GM21526 (cell line): Measurements from ENCODE around the gene SPCS2.
A peak's percentile ranks its signal among the peaks of the same experiment; 100 is the strongest.
"Not testable (repeated sequence)": the region's sequence is repeated elsewhere in the genome, so short reads cannot be mapped to it uniquely, and the experiment has no call there.

Experiments
- ATAC-seq: cut with Tn5 transposase; IDR thresholded peaks from one replicate; pipeline ENCODE4 v1.9.1; 2021; ENCODE audit warnings: moderate library complexity; ENCODE audit not compliant: unreplicated experiment, low FRiP score

The SPCS2 gene

DNA sequence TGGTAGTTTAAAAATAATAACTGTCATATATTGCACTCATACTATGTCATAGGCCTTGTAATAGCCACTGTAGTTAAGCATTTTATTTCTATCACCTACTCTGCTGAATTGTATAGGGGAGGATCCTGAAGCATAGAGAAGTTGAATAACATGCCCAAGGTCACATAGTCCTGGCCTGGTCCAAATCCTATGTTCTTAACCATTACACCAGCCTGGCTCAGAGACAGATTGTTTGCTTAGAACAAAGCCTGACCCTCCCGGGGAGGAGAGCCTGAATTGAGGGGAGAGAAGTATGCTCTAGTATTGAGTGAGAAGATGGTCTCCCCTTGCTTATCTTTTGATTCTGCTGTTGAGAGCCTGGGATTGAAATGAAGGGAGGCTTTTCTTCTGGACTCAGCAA, 41.9 kb downstream of the SPCS2 start:
- no peak for ATAC-seq

- no peak for ATAC-seq
Measured at GRCh38 chr11:74992852-74993251, 43.8 kb downstream of the SPCS2 start.

DNA sequence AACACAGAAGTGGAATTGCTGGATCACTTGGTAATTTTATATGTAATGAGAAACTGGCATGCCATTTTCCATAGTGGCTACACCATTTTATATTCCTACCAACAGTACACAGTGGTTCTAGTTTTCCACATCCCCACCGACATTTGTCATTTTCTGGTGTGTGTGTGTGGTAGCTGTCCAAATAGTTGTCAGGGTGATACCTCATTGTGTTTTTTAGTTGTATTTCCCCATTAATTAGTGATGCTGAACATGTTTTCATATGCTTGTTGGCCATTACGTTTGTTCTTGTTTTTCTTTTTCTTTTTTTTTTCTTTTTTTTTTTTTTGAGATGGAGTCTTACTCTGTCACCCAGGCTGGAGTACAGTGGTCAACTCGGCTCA, 51.9 kb downstream of the SPCS2 start:
- no peak for ATAC-seq

GRCh38 chr11:75001686-75002085, 52.6 kb downstream of the SPCS2 start:
- ATAC-seq = no peak

DNA sequence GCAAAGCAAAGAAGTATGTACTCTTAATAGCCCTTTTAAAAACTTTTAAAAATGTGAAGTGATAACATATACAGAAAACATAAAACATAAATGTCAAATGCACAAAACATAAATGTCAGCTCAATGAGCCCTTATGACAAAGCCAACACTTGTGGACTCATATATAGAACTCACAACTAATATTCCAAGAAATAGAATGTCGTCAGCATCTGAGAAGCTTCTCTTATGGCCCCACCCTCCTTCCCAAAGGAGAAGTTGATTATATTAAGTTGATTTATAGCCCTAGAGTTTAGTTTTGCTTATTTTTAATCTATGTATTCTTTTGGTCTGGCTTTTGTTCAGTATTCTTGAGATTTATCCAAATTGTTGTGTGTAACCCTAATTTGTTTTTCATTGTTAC, 53.5 kb downstream of the SPCS2 start:
- ATAC-seq = no peak

DNA sequence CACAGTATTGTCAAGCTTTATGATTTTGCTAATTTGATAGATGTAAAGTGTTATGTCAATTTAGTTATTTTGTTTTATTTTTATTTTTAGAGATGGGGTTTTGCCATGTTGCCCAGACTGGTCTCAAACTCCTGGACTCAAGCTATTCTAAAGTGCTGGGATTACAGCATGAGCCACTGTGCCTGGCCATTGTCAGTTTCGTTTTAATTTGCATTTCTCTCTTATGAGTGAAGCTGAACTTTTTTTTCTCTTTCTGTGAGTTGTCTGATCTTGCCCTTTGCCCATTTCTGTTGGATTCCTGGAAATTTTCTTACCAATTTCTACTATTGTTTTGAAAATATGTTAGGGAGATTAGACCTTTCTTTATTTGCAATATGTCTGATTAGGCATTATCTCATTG, 55.1 kb downstream of the SPCS2 start:
- ATAC-seq = no peak

DNA sequence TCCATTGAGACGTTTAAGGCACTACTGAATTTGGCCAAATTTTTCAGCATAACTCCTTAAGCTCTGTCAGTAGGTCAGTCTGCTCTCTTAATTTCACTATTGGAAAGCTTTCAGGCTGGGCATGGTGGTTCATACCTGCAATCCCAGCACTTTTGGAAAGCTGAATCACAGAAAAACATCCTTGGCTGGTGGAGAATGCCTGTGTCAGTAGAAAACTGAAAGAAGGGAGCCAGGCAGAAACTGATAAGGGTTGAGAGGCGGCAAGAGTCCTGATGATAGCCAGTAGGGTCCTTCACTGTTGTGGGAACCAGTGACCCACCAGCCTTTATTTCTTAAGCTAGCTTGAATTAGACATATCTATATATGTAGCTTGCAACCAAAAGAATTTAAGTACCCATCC, 62.3 kb downstream of the SPCS2 start:
- ATAC-seq = no peak

- no peak for ATAC-seq
Measured at GRCh38 chr11:75011872-75012271, 62.8 kb downstream of the SPCS2 start.

DNA sequence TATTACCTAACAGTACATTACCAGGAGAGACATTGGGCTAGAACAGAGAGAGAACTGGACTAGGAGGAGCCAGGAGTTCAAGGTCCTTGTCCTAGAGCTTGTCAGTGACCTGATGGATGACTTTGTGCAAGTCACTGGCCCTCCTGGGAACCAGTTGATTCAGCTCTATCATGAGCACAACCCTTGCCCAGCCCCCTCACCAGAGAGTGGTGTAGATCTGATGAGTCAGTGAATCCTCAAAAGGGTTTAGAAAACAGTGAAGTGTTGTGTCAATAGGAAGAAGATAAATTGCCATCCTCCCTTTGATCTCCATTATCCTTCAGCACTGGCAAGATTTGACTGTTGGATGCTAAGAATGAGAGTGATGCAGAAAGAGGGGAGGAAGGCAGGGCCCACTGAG, 64.0 kb downstream of the SPCS2 start:
- ATAC-seq = no peak

GRCh38 chr11:75014129-75014528, 65.1 kb downstream of the SPCS2 start:
- no peak for ATAC-seq

DNA sequence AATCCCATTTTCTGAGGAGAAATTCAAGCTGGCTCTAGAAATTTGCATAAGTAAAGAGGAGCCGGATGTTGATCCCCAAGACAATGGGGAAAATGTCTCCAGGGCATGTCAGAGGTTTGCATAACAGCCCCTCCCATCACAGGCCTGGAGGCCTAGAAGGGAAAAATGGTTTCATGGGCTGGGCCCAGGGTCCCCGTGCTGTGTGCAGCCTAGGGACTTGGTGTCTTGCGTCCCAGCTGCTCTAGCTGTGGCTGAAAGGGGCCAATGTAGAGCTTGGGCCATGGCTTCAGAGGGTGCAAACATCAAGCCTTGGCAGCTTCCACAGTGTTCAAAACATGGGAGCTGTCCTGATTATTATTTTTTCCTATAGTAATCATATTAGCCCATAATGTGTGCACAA, 70.1 kb downstream of the SPCS2 start:
- not testable (repeated sequence) for ATAC-seq

DNA sequence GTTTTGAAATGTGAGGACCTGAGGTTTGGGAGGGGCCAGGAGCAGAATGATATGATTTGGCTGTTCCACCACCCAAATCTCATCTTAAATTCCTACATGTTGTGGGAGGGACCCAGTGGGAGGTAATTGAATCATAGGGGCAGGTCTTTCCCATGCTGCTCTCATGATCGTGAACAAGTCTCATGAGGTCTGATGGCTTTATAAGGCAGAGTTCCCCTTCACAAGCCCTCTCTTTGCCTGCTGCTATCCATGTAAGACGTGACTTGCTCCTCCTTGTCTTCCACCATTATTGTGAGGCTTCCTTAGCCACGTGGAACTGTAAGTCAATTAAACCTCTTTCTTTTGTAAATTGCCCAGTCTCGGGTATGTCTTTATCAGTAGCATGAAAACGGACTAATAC, 71.3 kb downstream of the SPCS2 start:
- ATAC-seq = not testable (repeated sequence)

DNA sequence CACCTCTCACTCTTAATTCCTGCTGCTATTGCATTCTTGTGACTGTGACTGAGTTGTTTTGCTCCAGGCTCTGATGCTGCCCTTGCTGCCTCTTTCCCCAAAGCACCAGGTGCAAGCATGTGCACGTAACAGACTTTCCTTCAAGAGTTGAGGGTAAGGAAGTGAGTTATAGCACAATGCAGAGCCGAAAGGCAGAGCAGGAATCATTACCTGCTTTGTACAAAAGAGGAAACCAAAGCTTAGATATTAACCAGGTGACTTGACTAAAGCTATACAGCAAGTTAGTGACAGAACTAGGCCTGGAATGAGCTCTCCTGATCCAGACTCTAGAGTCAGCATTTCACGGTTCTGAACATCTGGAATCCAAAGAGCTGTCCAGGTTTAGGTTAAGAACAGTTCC, 73.2 kb downstream of the SPCS2 start:
- ATAC-seq = peak; percentile 16

- ATAC-seq = peak; percentile 68
Measured at GRCh38 chr11:75022759-75023396, 73.8 kb downstream of the SPCS2 start.

DNA sequence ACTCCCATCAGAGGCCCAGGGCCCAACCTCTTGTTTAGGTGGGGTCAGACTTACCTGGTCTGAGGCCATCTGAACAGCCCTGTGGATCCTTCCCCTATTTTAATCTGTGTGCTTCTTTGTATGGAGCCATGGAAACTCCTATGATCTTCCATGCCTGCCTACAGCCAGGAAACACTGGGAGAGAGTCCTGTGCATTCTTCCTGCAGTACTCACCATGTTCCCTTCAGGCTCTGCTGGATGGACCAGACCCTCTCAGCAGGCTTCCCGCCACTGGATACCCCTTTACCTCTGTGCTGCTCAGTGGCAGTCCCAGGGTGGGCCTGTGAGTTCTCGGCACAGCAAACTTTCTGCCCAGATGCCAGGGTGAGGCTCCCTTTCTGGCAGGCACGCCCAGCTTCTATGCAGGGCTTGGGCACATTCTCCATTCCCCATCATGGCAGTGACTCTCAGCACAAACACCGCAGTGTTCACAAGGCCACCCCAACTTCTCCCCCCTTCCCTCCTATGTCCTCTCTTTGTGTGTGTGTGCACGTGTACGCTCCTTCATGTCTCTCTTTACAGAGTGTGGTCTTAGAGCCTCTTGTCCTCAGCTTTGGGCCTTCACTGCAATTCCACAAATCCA, 74.5 kb downstream of the SPCS2 start:
- no peak for ATAC-seq

DNA sequence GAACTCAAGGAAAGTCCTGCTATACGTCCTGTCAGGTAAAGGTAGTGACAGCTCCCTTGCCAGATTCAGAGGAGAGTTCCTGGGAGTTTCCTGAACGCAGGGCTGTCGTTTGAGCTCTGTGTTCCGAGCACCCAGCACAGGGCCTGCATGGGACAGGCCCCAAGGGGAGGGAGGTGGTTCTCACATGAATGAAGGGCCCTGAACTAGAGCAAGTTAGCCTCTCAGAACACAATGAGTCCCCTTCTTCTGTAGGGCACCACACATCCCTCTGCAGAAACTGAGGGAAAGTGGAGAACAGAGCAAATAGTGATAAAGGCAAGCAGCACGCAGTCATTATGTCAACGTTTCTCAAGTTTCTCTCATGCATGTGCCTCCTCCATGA, 75.0 kb downstream of the SPCS2 start:
- no peak for ATAC-seq

GRCh38 chr11:75024764-75025211, 75.7 kb downstream of the SPCS2 start:
- no peak for ATAC-seq

DNA sequence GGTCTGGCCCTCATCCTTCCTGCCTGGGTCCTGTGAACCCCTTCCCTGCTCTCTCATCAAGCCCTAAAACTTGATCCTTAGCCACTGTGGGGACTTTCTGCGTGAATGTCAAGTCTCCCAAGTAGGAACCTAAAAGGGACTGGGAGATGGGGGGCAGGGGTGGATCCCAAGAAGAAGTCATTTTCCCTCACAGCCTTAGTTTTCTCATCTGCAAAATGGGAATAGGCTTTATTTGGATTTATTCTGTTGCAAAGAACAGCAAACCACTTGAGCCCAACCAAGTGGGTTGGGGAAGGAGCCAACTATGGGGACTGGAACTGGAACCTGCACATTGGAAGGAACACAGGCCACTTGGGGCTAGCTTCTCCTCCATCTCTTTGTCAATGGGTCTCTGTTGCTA, 76.5 kb downstream of the SPCS2 start:
- ATAC-seq = no peak

GRCh38 chr11:75028321-75028720, 79.3 kb downstream of the SPCS2 start:
- ATAC-seq = no peak
